ENCODE data around the gene MAP2K3. TPM values are rescaled to one million over a fixed set of nuclear protein-coding genes. Genes with fewer than 3 reads are reported as not detected.

MAP2K3 gene
- total RNA-seq, 2 donors from 2014 or later: 37.8 to 43.8 TPM

DNA sequence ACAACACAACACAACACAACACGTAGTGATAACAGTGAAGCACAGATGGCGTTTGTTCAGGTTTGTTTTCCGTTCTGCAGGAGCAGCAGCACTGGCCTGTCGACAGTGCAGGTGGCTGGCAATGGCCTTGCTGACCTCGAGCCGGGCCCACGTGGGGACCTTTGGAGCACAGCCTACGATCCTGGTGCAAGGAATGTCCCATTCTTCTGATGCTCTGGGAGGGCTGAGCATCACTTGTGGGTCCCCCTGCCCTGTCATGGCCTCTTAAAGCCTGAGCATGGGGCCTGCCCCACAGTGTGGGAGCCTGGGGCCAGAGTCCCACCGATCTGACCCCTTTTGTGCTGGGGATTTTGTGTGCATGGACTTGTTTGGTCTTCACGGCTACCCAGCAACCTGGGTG is 6.8 kb downstream of the MAP2K3 start:
- H3K4me1 ChIP-seq: peaks cover 0 to 74% of the 10 kb centered on the region in 2 donors
- TF ChIP-seq, protein P1, sequence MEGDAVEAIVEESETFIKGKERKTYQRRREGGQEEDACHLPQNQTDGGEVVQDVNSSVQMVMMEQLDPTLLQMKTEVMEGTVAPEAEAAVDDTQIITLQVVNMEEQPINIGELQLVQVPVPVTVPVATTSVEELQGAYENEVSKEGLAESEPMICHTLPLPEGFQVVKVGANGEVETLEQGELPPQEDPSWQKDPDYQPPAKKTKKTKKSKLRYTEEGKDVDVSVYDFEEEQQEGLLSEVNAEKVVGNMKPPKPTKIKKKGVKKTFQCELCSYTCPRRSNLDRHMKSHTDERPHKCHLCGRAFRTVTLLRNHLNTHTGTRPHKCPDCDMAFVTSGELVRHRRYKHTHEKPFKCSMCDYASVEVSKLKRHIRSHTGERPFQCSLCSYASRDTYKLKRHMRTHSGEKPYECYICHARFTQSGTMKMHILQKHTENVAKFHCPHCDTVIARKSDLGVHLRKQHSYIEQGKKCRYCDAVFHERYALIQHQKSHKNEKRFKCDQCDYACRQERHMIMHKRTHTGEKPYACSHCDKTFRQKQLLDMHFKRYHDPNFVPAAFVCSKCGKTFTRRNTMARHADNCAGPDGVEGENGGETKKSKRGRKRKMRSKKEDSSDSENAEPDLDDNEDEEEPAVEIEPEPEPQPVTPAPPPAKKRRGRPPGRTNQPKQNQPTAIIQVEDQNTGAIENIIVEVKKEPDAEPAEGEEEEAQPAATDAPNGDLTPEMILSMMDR (IDR thresholded peaks at IDR 0.05): no peak
- DNase-seq (ENCODE audit: low spot score): no peak

DNA sequence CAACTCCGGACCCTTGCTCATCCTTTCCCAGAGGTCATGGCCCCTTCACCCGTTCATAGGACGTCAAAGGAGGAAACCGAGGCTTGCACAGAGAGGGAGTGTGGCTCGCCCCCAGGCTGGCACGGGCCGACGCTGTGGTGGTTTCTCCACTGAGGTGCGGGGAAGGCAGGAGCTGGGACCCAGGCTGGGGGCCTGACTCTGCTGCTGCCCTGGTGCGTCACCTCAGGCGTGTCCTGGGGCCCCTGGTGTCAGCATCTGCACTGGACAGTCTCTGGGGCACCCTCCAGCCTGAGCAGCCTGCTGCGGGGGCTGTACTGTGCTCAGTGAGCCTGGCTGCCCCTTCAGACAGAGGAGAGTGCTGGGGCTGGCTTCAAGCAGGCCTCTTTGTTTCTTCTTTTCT is 7.4 kb downstream of the MAP2K3 start:
- no peak for DNase-seq (ENCODE audit: low spot score)

More for the DNA sequence above, 6.8 kb downstream of the MAP2K3 start:
- Histone ChIP-seq H3K9me3 (no peaks in the 10 kb centered on the region), H3K27ac (peak overlapping the region; percentile 13 to 95), H3K27me3 (no peaks in the 10 kb centered on the region), H3K4me3 (no peak overlapping the region), H3K36me3 (no peaks in the 10 kb centered on the region)

DNA sequence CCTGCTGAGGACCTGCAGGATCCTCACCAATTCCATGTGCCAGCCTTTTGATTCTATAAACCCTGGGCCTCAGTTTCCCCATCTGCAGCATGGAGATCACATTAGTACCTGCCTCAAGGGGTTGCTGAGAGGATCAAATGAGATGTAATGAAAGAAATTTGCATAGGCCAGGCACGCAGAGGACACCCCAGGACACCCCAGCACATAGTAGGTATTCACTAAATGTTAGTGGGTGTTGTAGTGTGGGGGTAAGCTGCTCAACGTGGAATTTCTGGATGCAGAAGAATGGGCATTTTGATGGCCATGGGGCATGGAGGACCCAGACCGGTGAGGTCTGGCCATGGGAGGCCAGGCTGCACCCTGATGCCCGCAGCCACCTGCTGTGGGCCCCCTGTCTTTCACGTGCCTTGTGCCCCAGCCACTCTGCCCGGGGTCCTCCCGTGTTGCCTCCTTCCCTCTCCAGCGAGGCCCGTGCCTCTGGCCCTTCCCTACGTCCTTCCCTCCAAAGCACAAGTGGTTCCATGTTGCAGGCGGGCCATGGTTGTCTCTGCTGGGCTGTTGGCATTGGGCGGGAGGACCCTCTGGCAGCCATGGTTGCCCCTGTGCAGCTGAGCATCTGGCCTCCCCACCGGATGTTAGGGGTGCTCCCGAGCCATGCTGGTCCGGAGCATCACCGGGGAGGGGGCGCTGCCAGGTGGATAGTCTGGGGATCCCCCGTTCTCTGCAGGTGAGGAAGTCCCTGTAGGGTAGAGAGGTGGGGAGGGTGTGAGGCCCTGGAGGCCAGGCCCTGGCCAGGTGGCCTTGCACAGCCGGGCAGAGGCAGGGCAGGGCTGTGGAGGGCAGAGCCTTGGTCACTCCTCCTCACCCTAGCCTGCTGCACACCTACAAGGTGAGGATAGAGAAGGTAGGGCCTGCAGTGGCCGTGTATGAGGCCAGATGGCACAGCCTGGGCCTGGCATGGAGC is 8.6 kb downstream of the MAP2K3 start:
- no peaks in the 10 kb centered on the region for H3K36me3 ChIP-seq
- TF ChIP-seq, protein P1 (IDR thresholded peaks at IDR 0.05): no peak
- H3K9me3 ChIP-seq: no peaks in the 10 kb centered on the region
- no peak for DNase-seq (ENCODE audit: low spot score)
- no peaks in the 10 kb centered on the region for H3K27me3 ChIP-seq
- peak overlapping the region in 1 of 2 donors; percentile 77 for H3K27ac ChIP-seq
- H3K4me3 ChIP-seq: no peak overlapping the region
- H3K4me1 ChIP-seq: peaks cover 0 to 72% of the 10 kb centered on the region in 2 donors

More for the DNA sequence above, 7.4 kb downstream of the MAP2K3 start:
- no peak overlapping the region for H3K4me3 ChIP-seq
- H3K9me3 ChIP-seq: no peaks in the 10 kb centered on the region
- TF ChIP-seq, protein P1 (IDR thresholded peaks at IDR 0.05): no peak
- H3K36me3 ChIP-seq: no peaks in the 10 kb centered on the region
- peak overlapping the region; percentile 13 to 95 for H3K27ac ChIP-seq
- no peaks in the 10 kb centered on the region for H3K27me3 ChIP-seq
- peaks cover 0 to 74% of the 10 kb centered on the region in 2 donors for H3K4me1 ChIP-seq

DNA sequence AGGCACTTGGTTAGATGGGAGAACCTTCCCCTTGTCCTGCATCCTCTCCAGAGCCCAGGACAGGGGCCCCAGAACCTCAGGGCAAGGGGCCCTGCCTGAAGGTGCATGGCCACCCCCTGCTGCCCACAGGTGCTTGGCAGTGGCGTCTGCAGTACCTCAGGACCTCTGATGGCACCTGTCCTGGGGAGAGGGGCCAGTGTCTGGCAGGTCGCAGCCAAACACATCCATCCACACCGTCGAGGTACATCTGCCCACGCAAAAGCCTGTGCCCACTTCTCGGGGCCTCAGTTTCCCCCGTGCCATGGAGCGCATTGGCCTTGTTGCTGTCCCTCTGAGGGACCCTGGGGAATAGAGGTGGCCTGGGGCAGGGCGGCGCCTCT is 9.3 kb downstream of the MAP2K3 start:
- Histone ChIP-seq H3K4me1 (peaks cover 0 to 65% of the 10 kb centered on the region in 2 donors), H3K27ac (peak overlapping the region in 1 of 2 donors; percentile 77), H3K9me3 (no peaks in the 10 kb centered on the region), H3K27me3 (no peaks in the 10 kb centered on the region), H3K4me3 (no peak overlapping the region), H3K36me3 (peaks cover 6% of the 10 kb centered on the region)
- DNase-seq (ENCODE audit: low spot score): no peak
- TF ChIP-seq, protein P1 (IDR thresholded peaks at IDR 0.05): no peak

DNA sequence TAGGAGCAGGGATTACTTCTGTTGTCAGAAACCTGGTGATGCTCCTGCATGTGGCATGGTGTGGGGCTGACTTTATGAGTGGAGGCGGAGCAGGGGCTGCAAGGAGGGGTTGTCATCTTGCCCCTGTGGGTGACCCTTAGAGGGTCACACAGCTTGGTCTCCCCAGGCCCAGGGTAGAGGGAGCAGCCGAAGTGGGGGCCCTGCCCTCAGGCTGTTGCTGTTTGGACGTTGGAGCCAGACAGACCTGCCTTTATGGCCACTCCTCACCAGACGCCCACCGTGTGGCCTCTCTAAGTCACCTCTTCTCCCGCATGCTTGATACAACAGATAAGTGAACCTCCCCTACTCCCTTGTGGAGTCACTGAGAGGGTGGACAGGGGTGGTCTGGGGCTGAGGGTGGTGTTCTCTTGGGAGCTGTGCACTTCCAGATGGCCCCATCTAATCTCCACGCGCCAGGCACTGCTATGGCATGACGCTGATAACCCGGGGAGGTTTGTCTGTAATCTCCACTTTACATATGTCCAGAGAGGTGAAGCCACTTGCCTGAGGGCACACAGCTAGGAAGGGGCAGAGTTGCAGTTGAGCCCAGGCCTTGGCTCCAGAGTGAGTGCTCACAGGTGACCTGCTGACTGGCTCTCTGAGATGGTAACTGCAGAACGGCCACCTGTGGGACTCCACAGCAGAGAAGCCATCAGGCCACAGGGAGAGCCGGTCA is 10.0 kb downstream of the MAP2K3 start:
- Histone ChIP-seq H3K27ac (peak overlapping the region; percentile 73 to 77), H3K36me3 (peaks cover 13% of the 10 kb centered on the region), H3K4me3 (no peak overlapping the region), H3K27me3 (no peaks in the 10 kb centered on the region), H3K9me3 (no peaks in the 10 kb centered on the region), H3K4me1 (peaks cover 0 to 59% of the 10 kb centered on the region in 2 donors)
- no peak for DNase-seq (ENCODE audit: low spot score)
- TF ChIP-seq, protein P1 (IDR thresholded peaks at IDR 0.05): no peak

All from right atrium auricular region (tissue), 2 donors.